H1 (cell line): Measurements from ENCODE around the gene CDHR2. TPM values are rescaled to one million over a fixed set of nuclear protein-coding genes. Genes with fewer than 3 reads are reported as not detected.

Experiments
- CTCF ChIA-PET: fragments of 300-600 bp; sonication (Branson Sonifier 250); formaldehyde crosslinking; loops from one replicate; lab custom pipeline; 2021; ENCODE audit not compliant: partially characterized antibody; lab: Charles Lee
- POLR2A ChIA-PET: fragments of 300-600 bp; sonication (Branson Sonifier 250); formaldehyde crosslinking; loops from one replicate; lab custom pipeline; 2021; ENCODE audit warnings: inconsistent platforms; ENCODE audit not compliant: partially characterized antibody; lab: Charles Lee
- DNase-seq, 2 experiments: peaks; one replicate each; pipeline versions ENCODE4 v3.0.0 to v3.0.0-alpha.2; 2010 to 2022; ENCODE audit warnings: low spot score in 2 of 2, low read depth in 1 of 2, mixed read lengths in 1 of 2
- FAIRE-seq: peaks from 2 replicates; lab custom pipeline; 2011; peaks lifted over from hg19 to GRCh38; lab: Jason Lieb, UNC
- H2AFZ ChIP-seq: 2 replicates; pipeline ENCODE4 v1.8.1; 2012; ENCODE audit warnings: low read length, inconsistent platforms
- H2AK5ac ChIP-seq: 2 replicates; pipeline ENCODE4 v1.6.1; 2013; ENCODE audit warnings: low read depth, low read length
- H2BK120ac ChIP-seq: replicated peaks from 2 replicates; pipeline ENCODE3; 2013; ENCODE audit warnings: low read depth, low read length, inconsistent platforms
- H2BK12ac ChIP-seq: 2 replicates; pipeline ENCODE4 v1.6.1; 2013; ENCODE audit warnings: low read depth, low read length
- H2BK15ac ChIP-seq: 2 replicates; pipeline ENCODE4 v1.6.1; 2013; ENCODE audit warnings: low read length
- H2BK20ac ChIP-seq: 2 replicates; pipeline ENCODE4 v1.6.1; 2013; ENCODE audit warnings: low read length
- H2BK5ac ChIP-seq: 2 replicates; pipeline ENCODE4 v1.6.1; 2013; ENCODE audit warnings: low read depth, low read length
- H3K14ac ChIP-seq: 2 replicates; pipeline ENCODE4 v1.6.1; 2013; ENCODE audit warnings: inconsistent platforms; ENCODE audit not compliant: insufficient read length
- H3K18ac ChIP-seq: 2 replicates; pipeline ENCODE4 v1.6.1; 2013; ENCODE audit warnings: low read length; ENCODE audit errors: extremely low read depth
- H3K23ac ChIP-seq: 2 replicates; pipeline ENCODE4 v1.6.1; 2013; ENCODE audit warnings: inconsistent platforms; ENCODE audit not compliant: insufficient read length
- H3K23me2 ChIP-seq: 2 replicates; pipeline ENCODE4 v1.6.1; 2013; ENCODE audit warnings: low read depth, low read length
- H3K27ac ChIP-seq: 2 replicates; pipeline ENCODE4 v1.6.1; 2011; ENCODE audit warnings: low read depth, low read length, inconsistent platforms
- H3K27me3 ChIP-seq, 4 experiments: replicated peaks in 1 of 4; 1 replicate in 1 of 4; 2 replicates in 3 of 4; pipeline versions ENCODE4 v1.6.1 to v1.8.1; 2011 to 2013; ENCODE audit warnings: low read length in 3 of 4, mild to moderate bottlenecking in 3 of 4, inconsistent platforms in 2 of 4, mixed read lengths in 2 of 4, moderate library complexity in 1 of 4; ENCODE audit not compliant: control insufficient read depth in 3 of 4, insufficient read depth in 3 of 4; ENCODE audit errors: extremely low read depth in 1 of 4
- H3K36me3 ChIP-seq, 4 experiments: 2 replicates each; pipeline versions ENCODE4 v1.6.1 to v1.8.1; 2011 to 2013; ENCODE audit warnings: mild to moderate bottlenecking in 4 of 4, low read length in 3 of 4, moderate library complexity in 2 of 4, control low read depth in 1 of 4, inconsistent platforms in 1 of 4; ENCODE audit not compliant: insufficient read depth in 4 of 4, control insufficient read depth in 2 of 4
- H3K4ac ChIP-seq: replicated peaks from 2 replicates; pipeline ENCODE3; 2013; ENCODE audit warnings: low read length, low read depth, mixed read lengths, inconsistent platforms; ENCODE audit not compliant: insufficient read length
- H3K4me1 ChIP-seq, 4 experiments: replicated peaks in 1 of 4; 1 replicate in 1 of 4; 2 replicates in 3 of 4; pipeline versions ENCODE4 v1.6.1 to v1.8.1; 2011 to 2013; ENCODE audit warnings: low read length in 3 of 4, inconsistent platforms in 2 of 4, mixed read lengths in 1 of 4; ENCODE audit not compliant: insufficient read depth in 4 of 4, control insufficient read depth in 3 of 4
- H3K4me2 ChIP-seq, 2 experiments: 2 replicates each; pipeline versions ENCODE4 v1.6.1 to v1.8.1; 2011 to 2013; ENCODE audit warnings: low read depth in 2 of 2, low read length in 2 of 2, control low read depth in 1 of 2, inconsistent platforms in 1 of 2, mild to moderate bottlenecking in 1 of 2; ENCODE audit not compliant: insufficient read depth in 1 of 2
- H3K4me3 ChIP-seq, 4 experiments: fragments of 200-600, 300-600 bp in 1 of 4; sonication (generic), shearing (Covaris generic), sonication (Bioruptor Twin) in 1 of 4; 2 replicates each; pipeline versions ENCODE4 v1.5.1 to v1.8.1; 2011 to 2016; ENCODE audit warnings: low read length in 4 of 4, low read depth in 3 of 4, control low read depth in 2 of 4, inconsistent platforms in 2 of 4, mild to moderate bottlenecking in 2 of 4, mixed read lengths in 1 of 4, moderate library complexity in 1 of 4; ENCODE audit not compliant: insufficient read depth in 2 of 4; ENCODE audit errors: extremely low read depth in 1 of 4
- H3K56ac ChIP-seq: replicated peaks from 2 replicates; pipeline ENCODE3; 2013; ENCODE audit warnings: low read depth, mild to moderate bottlenecking, mixed read lengths, low read length, inconsistent platforms; ENCODE audit not compliant: insufficient read length
- H3K79me1 ChIP-seq: 2 replicates; pipeline ENCODE4 v1.6.1; 2013; ENCODE audit warnings: low read depth, low read length, control low read depth
- H3K79me2 ChIP-seq, 2 experiments: 2 replicates each; pipeline versions ENCODE4 v1.6.1 to v1.8.1; 2012 to 2013; ENCODE audit warnings: low read length in 2 of 2, mild to moderate bottlenecking in 2 of 2, inconsistent platforms in 1 of 2; ENCODE audit not compliant: insufficient read depth in 2 of 2, control insufficient read depth in 1 of 2
- H3K9ac ChIP-seq, 4 experiments: replicated peaks in 1 of 4; 1 replicate in 1 of 4; 2 replicates in 3 of 4; pipeline versions ENCODE4 v1.6.1 to v1.8.1; 2011 to 2013; ENCODE audit warnings: low read depth in 3 of 4, low read length in 3 of 4, control low read depth in 2 of 4, mild to moderate bottlenecking in 2 of 4, moderate library complexity in 2 of 4, inconsistent platforms in 1 of 4; ENCODE audit errors: extremely low read depth in 1 of 4
- H3K9me3 ChIP-seq, 2 experiments: 2 replicates each; pipeline versions ENCODE4 v1.6.1 to v1.8.1; 2012 to 2013; ENCODE audit warnings: mild to moderate bottlenecking in 2 of 2, moderate library complexity in 2 of 2, control low read depth in 1 of 2, inconsistent platforms in 1 of 2, low read depth in 1 of 2, low read length in 1 of 2, mixed read lengths in 1 of 2; ENCODE audit not compliant: insufficient read depth in 2 of 2
- H4K20me1 ChIP-seq, 2 experiments: replicated peaks in 1 of 2; 2 replicates each; pipeline versions ENCODE3 to v1.8.1; 2011 to 2013; ENCODE audit warnings: inconsistent platforms in 2 of 2, low read length in 2 of 2, mild to moderate bottlenecking in 1 of 2; ENCODE audit not compliant: insufficient read depth in 2 of 2, control insufficient read depth in 1 of 2
- H4K5ac ChIP-seq: 2 replicates; pipeline ENCODE4 v1.6.1; 2013; ENCODE audit warnings: low read length, low read depth, mixed read lengths, inconsistent platforms; ENCODE audit not compliant: insufficient read length
- H4K8ac ChIP-seq: 2 replicates; pipeline ENCODE4 v1.8.0; 2013; ENCODE audit warnings: mild to moderate bottlenecking, moderate library complexity, low read length, inconsistent platforms; ENCODE audit not compliant: insufficient read depth; ENCODE audit errors: extremely low read depth
- H4K91ac ChIP-seq: replicated peaks from 2 replicates; pipeline ENCODE3; 2013; ENCODE audit warnings: low read length, mixed read lengths, inconsistent platforms; ENCODE audit not compliant: insufficient read length
- ASH2L ChIP-seq: fragments of 200-600, 300-600 bp; sonication (generic); IDR thresholded peaks from one replicate; pipeline ENCODE4 v1.7.1; 2017; ENCODE audit warnings: low read length
- ATF3 ChIP-seq: IDR thresholded peaks from 2 replicates; pipeline ENCODE4 v1.6.1; 2011; ENCODE audit warnings: low read depth, mild to moderate bottlenecking, low read length; ENCODE audit not compliant: insufficient read depth
- CBX5 ChIP-seq: fragments of 300-800, 300-1000 bp; sonication (generic); IDR thresholded peaks from 2 replicates; pipeline ENCODE4 v1.7.1; 2016; ENCODE audit warnings: antibody characterized with exemption, low read length, low read depth
- CBX8 ChIP-seq: fragments of 300-800, 300-1000 bp; sonication (generic); IDR thresholded peaks from 2 replicates; pipeline ENCODE4 v1.7.1; 2016; ENCODE audit warnings: low read depth, low read length, borderline replicate concordance
- EP300 ChIP-seq, 2 experiments: IDR thresholded peaks; 1 replicate in 1 of 2; 2 replicates in 1 of 2; pipeline ENCODE4 v1.6.1; 2011 to 2012; ENCODE audit warnings: low read depth in 2 of 2, low read length in 2 of 2, mild to moderate bottlenecking in 2 of 2, borderline replicate concordance in 1 of 2, inconsistent platforms in 1 of 2, moderate library complexity in 1 of 2
- GTF2F1 ChIP-seq: IDR thresholded peaks from 2 replicates; pipeline ENCODE4 v1.6.1; 2012; ENCODE audit warnings: low read depth, low read length, improper control_type of control experiment, borderline replicate concordance
- KDM1A ChIP-seq: fragments of 200-600, 300-600 bp; sonication (generic); IDR thresholded peaks from 2 replicates; pipeline ENCODE4 v1.7.1; 2016; ENCODE audit warnings: mild to moderate bottlenecking, low read length, borderline replicate concordance
- KDM4A ChIP-seq: IDR thresholded peaks from one replicate; pipeline ENCODE4 v1.7.1; 2012; ENCODE audit warnings: low read depth, mild to moderate bottlenecking, moderate library complexity, low read length, inconsistent platforms; ENCODE audit not compliant: severe bottlenecking
- POU5F1 ChIP-seq: IDR thresholded peaks from 2 replicates; pipeline ENCODE4 v1.6.1; 2011; ENCODE audit warnings: low read depth, mild to moderate bottlenecking, low read length, moderate library complexity
- RNF2 ChIP-seq: fragments of 200-900, 300-1000 bp; sonication (generic); IDR thresholded peaks from 2 replicates; pipeline ENCODE4 v1.7.1; 2016; ENCODE audit warnings: borderline replicate concordance, low read depth, mild to moderate bottlenecking, antibody characterized with exemption, low read length; ENCODE audit not compliant: poor library complexity, severe bottlenecking; ENCODE audit errors: missing control alignments
- SRF ChIP-seq: IDR thresholded peaks from 2 replicates; pipeline ENCODE4 v1.6.1; 2011; ENCODE audit warnings: mild to moderate bottlenecking, low read depth, low read length, moderate library complexity
- TBP ChIP-seq: IDR thresholded peaks from 2 replicates; pipeline ENCODE4 v1.6.1; 2011; ENCODE audit warnings: low read depth, low read length, improper control_type of control experiment
- TCF12 ChIP-seq: IDR thresholded peaks from 2 replicates; pipeline ENCODE4 v1.6.1; 2011; ENCODE audit warnings: low read depth, mild to moderate bottlenecking, low read length
- YY1 ChIP-seq: IDR thresholded peaks from 2 replicates; pipeline ENCODE4 v1.6.1; 2011; ENCODE audit warnings: low read depth, mild to moderate bottlenecking, low read length
- WGBS, 2 experiments: shearing (Covaris generic) in 1 of 2; methylation state at CpG; one replicate each; pipeline versions ENCODE4 v1.1.6 to v1.1.7; 2013 to 2015; ENCODE audit warnings: low lambda C conversion rate in 2 of 2, mixed read lengths in 2 of 2, inconsistent platforms in 1 of 2, low coverage in 1 of 2, missing lambda C conversion rate in 1 of 2; ENCODE audit not compliant: insufficient replicate concordance in 2 of 2, insufficient coverage in 1 of 2, insufficient read length in 1 of 2; ENCODE audit errors: extremely low coverage in 1 of 2, missing lambda C conversion rate in 1 of 2; 5-methylcytosine and 5-hydroxymethylcytosine counted together
- polyA plus RNA-seq, 7 experiments: library from polyadenylated mRNA; depleted of rRNA in 3 of 7; stranded (reverse) in 5 of 7; unstranded in 2 of 7; fragments of >200 nt in 5 of 7; fragments of 200-250 nt in 2 of 7; gene quantifications; 1 replicate in 5 of 7; 2 replicates in 1 of 7; 4 replicates in 1 of 7; pipeline versions ENCODE4 v1.2.1 to v1.2.3, GENCODE V29; 2011 to 2013; ENCODE audit warnings: missing spikeins in 2 of 7, mixed read lengths in 2 of 7
- total RNA-seq: library from RNA; stranded (reverse); fragmentation: NEBNext Ultra II Directional; extraction: Animal tissue kit (Norgen Biotek cat#: 25700); gene quantifications from 2 replicates; pipeline ENCODE4 v1.2.1, GENCODE V29; 2021

CDHR2 gene
- total and polyA plus RNA-seq, 2 of the 8 experiments (the other 6 are each of a cell fraction or from before 2014, with no cell fraction given), result 0.02 to 0.43 TPM

DNA sequence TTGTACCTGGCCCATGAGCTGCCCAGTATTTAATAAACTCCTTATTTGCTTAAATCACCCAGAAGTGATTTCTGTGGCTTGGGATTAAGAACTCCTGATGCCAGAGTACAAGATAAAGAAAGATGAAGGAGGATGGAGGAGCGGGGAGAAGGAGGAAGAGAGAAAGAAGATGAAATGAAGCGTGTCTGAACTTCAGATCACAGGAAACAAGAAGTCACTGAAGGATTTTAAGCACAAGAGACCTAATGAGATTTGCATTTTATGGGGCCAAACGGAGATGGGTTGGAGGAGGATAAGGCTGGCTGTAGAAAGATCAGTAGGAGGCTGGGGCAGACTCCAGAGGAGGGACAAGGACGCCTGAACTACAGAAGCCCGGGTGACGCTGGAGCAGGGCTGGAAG lies 84.5 kb downstream of the CDHR2 start:
- Histone ChIP-seq H2BK15ac (no peak overlapping the region), H3K4ac (no peak overlapping the region), H2BK12ac (no peak overlapping the region), H3K9ac (no peak overlapping the region), H2BK5ac (no peak overlapping the region), H3K27ac (no peak overlapping the region), H3K36me3 (no peaks in the 10 kb centered on the region), H3K27me3 (peaks cover 3 to 29% (median 27%) of the 10 kb centered on the region in 4 experiments), H2BK20ac (no peak overlapping the region), H4K91ac (no peak overlapping the region), H3K18ac (no peak overlapping the region), H3K4me1 (peaks cover 5 to 29% (median 8%) of the 10 kb centered on the region in 4 experiments), H4K5ac (no peak overlapping the region), H2AK5ac (no peak overlapping the region), H3K9me3 (peaks cover 0 to 3% of the 10 kb centered on the region in 2 experiments; a peak in 1 of 4 replicates), H3K23ac (no peak overlapping the region), H3K79me1 (no peaks in the 10 kb centered on the region), H3K4me3 (no peak overlapping the region), H2BK120ac (no peak overlapping the region), H3K23me2 (peaks cover 16% of the 10 kb centered on the region), H3K79me2 (no peaks in the 10 kb centered on the region), H3K14ac (no peak overlapping the region), H2AFZ (no peak overlapping the region), H4K20me1 (no peaks in the 10 kb centered on the region), H4K8ac (no peak overlapping the region), H3K4me2 (no peak overlapping the region), H3K56ac (no peak overlapping the region)
- no peak for TF ChIP-seq TCF12
- TF ChIP-seq RNF2, result no peak
- TF ChIP-seq ASH2L, result no peak
- no peak for TF ChIP-seq TBP
- TF ChIP-seq POU5F1, result no peak
- no peak for TF ChIP-seq ATF3
- TF ChIP-seq CBX8, result no peak
- no peak for TF ChIP-seq EP300 (IDR thresholded peaks at IDR 0.05; ENCODE audit: borderline replicate concordance in 1 of 2, low read depth in 2 of 2, low read length in 2 of 2)
- TF ChIP-seq GTF2F1, result no peak
- TF ChIP-seq YY1, result no peak
- TF ChIP-seq KDM4A, result no peak
- TF ChIP-seq SRF, result no peak
- TF ChIP-seq KDM1A, result no peak
- no peak for TF ChIP-seq CBX5
- POLR2A ChIA-PET, result no interaction called here
- no peak for DNase-seq
- 62% methylated on average over 6 of the region's 6 CpGs; no CpG with 5 or more reads in 1 of the 2 experiments for WGBS, 2 experiments
- CTCF ChIA-PET, result interaction anchor here (1.1 to 2.0 kb wide), 2 partner anchors 10 to 62 kb away, joined by 3 to 6 read pairs; no protein-coding TSS in a partner anchor
- FAIRE-seq, result no peak
